T follicular helper cell (primary cell): Measurements from ENCODE around the gene ZBED6.

Experiments used
- DNase-seq: peaks from one replicate; pipeline ENCODE4 v3.0.0-alpha.2; 2020; ENCODE audit warnings: low read depth

ZBED6 gene

DNA sequence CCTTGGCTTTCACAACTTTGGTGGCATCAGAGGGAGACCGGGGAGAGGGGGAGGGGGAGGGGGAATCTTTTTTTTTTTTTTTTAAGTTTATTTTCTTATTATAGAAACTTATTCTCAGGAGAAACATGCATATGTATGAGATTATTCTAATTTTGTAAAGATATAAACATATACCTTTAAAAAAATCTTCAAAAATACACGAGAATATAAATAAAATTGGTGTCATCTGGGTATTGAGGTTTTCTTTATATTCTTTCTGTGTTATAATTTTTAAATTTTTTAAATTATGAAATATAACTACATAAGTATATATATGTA lies 47.1 kb downstream of the ZBED6 start:
- DNase-seq, result no peak

DNA sequence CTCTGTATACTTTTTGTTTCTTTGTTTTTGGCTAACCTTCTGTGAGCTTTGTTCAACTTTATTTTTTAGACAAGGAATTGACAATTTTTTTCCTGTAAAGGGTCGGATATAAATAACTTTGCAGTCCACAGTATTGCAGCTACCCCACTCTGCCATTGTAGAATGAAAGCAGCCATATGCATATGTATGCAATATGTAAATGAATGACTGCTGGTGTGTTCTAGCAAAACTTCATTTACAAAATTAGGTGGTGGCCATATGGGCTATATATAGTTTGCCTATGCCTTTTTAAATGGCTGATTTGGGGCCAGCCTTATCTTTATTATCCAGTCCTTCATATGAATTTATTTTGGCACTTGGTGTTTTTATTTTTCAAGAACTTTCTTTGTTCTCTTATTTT lies 48.0 kb downstream of the ZBED6 start:
- DNase-seq, result no peak
